Esophagus muscularis mucosa (tissue), 3 donors: ENCODE data around the gene PRKAG2.

Source experiments
- CTCF ChIP-seq, 3 experiments: fragments of 200-600 bp in 2 of 3; fragments of 450-650 bp in 1 of 3; sonication (generic) in 2 of 3; IDR thresholded peaks; one replicate each; pipeline ENCODE4 v1.5.1; 2017 to 2019; ENCODE audit warnings: antibody characterized with exemption in 3 of 3, mild to moderate bottlenecking in 2 of 3, moderate library complexity in 1 of 3
- POLR2AphosphoS5 ChIP-seq, 2 donors: sonication (generic); formaldehyde crosslinking; IDR thresholded peaks; one replicate each; pipeline ENCODE4 v1.6.1; 2017; ENCODE audit warnings: antibody characterized with exemption in 2 of 2

- TF ChIP-seq CTCF (IDR thresholded peaks at IDR 0.05) (no peak), POLR2AphosphoS5 (IDR thresholded peaks at IDR 0.05) (no peak)
Measured at GRCh38 chr7:151674161-151674920, 202.6 kb downstream of the PRKAG2 start.
